GM12872 (cell line): ENCODE measurements around the gene TIGD7.

Source experiments
- TF ChIP-seq, protein P1 (sequence below): IDR thresholded peaks from 3 replicates; pipeline ENCODE4 v1.5.1; 2011; ENCODE audit warnings: low read depth, mild to moderate bottlenecking, low read length, moderate library complexity; ENCODE audit not compliant: insufficient read depth

The TIGD7 gene

DNA sequence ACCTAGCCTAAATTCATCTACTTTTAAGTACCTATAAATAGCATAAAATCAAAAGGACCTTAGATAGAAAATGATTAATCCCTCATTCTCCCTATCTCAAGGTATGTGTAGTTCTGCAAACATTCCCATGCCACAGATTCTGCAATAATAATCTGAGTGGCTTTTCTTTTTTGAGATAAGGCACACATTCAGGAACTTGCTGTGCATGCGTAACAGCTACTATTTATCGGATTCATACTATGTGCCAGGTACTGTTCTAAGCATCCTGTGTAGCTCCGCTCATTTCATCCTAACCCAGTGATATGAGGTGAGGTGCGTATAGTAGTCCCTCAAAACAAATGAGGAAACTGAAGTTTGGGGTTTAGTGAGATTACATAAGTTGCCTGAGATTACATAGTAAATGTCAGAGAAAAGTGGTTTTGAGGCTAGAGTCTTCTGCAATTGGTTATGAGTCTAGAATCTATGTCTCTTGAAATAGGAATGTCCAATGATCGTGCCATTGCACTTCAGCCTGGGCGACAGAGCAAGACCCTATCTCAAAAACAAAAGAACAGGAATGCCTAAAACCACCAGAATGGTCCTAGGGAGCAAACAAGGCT is 23.9 kb downstream of the TIGD7 start:
- TF ChIP-seq, protein P1, sequence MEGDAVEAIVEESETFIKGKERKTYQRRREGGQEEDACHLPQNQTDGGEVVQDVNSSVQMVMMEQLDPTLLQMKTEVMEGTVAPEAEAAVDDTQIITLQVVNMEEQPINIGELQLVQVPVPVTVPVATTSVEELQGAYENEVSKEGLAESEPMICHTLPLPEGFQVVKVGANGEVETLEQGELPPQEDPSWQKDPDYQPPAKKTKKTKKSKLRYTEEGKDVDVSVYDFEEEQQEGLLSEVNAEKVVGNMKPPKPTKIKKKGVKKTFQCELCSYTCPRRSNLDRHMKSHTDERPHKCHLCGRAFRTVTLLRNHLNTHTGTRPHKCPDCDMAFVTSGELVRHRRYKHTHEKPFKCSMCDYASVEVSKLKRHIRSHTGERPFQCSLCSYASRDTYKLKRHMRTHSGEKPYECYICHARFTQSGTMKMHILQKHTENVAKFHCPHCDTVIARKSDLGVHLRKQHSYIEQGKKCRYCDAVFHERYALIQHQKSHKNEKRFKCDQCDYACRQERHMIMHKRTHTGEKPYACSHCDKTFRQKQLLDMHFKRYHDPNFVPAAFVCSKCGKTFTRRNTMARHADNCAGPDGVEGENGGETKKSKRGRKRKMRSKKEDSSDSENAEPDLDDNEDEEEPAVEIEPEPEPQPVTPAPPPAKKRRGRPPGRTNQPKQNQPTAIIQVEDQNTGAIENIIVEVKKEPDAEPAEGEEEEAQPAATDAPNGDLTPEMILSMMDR: no peak

DNA sequence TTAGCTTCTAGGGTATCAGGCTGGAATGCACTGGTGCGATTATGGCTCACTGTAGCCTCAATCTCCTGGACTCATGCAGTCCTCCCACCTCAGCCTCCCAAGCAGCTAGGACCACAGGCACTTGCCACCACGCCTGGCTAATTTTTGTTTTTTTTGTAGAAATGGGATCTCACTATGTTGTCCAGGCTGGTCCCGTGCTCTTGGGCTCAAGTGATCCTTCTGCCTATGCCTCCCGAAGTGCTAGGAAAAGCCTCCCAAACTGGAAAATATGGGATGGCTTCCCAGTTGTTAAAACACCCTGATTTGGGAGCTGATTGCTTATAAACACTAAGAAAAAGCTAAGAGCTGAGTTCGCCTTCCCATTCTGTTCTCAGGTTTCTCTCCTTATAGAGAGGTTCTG is 28.6 kb downstream of the TIGD7 start:
- TF ChIP-seq, protein P1: no peak

DNA sequence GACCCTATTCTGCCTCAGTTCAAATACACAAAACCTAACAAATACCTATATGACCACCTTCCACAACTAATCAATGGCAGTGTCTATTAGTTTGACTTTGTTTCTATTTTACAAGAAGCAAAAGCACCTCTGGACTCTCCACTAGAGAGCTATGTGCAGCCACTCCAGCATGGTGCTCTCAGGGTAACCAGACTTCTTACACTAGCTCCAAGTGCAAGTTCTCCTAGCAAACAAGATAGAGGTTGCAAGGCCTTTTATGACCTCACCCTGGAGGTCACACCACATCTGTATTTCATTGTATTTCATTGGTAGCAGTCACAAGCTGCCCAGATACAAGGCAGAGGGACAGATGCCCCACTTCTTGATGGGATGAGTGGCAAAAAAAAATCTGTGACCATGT is 30.3 kb downstream of the TIGD7 start:
- TF ChIP-seq, protein P1: no peak

GRCh38 chr16:3274490-3274889 is 30.7 kb downstream of the TIGD7 start:
- TF ChIP-seq, protein P1: no peak

GRCh38 chr16:3268294-3268693 is 36.9 kb downstream of the TIGD7 start:
- TF ChIP-seq, protein P1: no peak

DNA sequence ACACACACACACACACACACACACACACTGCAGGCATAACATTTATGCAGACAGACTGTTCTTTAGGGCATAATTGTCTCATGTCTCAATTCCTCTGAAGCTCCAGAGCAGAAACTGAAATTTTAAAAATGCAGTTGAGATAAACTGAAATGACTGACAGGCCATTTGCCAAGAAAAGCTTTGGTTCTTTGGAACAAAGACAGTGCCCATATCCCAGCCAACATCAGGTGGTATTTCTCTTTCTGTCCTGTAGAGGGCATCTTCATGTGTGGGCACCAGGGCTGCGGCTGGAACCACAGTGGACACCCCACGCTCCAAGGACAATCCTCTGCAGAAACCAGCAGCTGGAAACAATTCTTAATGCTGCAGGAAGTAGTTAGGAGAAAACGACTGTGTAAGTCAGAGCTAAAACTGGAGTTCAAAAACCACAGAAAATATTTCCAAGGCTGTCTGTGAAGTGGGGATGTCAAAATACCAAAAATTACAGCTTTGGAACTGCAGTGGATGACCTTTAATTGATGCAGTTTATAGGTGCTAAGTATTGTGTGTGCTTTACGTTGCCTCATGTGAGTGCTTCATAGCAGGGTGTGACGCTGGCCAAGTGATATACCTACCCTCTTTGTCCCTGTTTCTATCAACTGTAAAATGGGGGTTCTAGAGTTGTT is 38.2 kb downstream of the TIGD7 start:
- TF ChIP-seq, protein P1: peak; percentile 50

- TF ChIP-seq, protein P1: peak; percentile 52
These were observed 40.8 kb downstream of the TIGD7 start for GRCh38 chr16:3264137-3265036.
